ENCODE data around the gene SNTN.

The SNTN gene

DNA sequence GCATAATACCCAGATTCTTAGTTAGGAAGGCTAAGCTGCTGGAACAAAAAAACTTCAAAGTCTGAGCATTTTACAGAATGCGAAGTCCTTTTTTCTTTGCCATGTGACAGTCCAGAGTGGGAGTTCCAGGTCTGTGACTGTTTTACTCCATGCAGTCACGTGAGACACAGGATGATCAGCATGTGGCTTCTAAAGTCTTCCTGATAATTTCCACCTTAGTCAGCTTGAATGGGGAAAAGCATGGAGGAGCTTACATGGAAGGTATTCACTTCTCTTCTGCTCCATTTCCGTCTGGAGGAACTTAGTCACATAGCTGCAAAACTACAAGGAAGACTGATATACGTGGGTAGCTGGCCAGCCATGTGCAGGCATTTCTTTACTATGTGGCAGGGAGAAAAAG is 1.7 kb downstream of the SNTN start:
- no peak overlapping the region for H3K4me2 ChIP-seq (ENCODE audit: insufficient read depth, low read length)
- H3K27me3 ChIP-seq (ENCODE audit: insufficient read depth, low read length, poor library complexity): no peaks in the 10 kb centered on the region
- H4K20me1 ChIP-seq (ENCODE audit: insufficient read depth, low read length): no peaks in the 10 kb centered on the region
- H3K9ac ChIP-seq (ENCODE audit: low read depth, low read length): no peak overlapping the region
- no peak for TF ChIP-seq CTCF (IDR thresholded peaks at IDR 0.05; ENCODE audit: borderline replicate concordance, extremely low read depth, low read length, poor library complexity, severe bottlenecking)
- no peak for TF ChIP-seq EZH2 (IDR thresholded peaks at IDR 0.05; ENCODE audit: borderline replicate concordance, low read depth, low read length, severe bottlenecking)
- H2AFZ ChIP-seq (ENCODE audit: low read depth, low read length): no peak overlapping the region
- H3K4me3 ChIP-seq (ENCODE audit: low read depth in 1 of 2, low read length in 2 of 2): no peak overlapping the region
- no peaks in the 10 kb centered on the region for H3K79me2 ChIP-seq (ENCODE audit: insufficient read depth, low read length)
- no peak for ATAC-seq (ENCODE audit: insufficient read depth, low read depth)
- H3K27ac ChIP-seq (ENCODE audit: low read length): no peak overlapping the region
- no peaks in the 10 kb centered on the region for H3K4me1 ChIP-seq (ENCODE audit: insufficient read depth, low read length)
- no peaks in the 10 kb centered on the region for H3K9me3 ChIP-seq (ENCODE audit: insufficient read depth, low read length, severe bottlenecking)
- no peak for DNase-seq
- H3K36me3 ChIP-seq (ENCODE audit: insufficient read depth, low read length): no peaks in the 10 kb centered on the region

DNA sequence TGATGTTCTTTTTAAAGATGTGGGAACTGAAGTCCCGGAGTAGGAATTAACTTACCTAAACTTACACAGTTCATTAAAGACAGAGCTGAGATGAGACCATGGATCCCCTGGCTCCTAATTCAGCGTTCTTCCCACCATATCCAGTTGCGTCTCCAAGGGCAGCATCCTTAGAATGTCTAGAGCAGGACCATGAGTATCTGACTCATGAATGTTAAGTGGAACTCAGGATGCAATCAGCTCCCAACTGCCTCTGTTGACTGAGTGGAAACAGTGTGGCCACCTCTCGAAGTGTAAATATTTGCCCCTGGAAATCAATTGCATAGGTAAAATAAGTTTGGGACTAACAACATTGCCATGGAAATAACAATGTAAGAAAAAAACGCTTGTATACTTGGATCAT is 2.5 kb downstream of the SNTN start:
- TF ChIP-seq EZH2 (IDR thresholded peaks at IDR 0.05; ENCODE audit: borderline replicate concordance, low read depth, low read length, severe bottlenecking): no peak
- TF ChIP-seq CTCF (IDR thresholded peaks at IDR 0.05; ENCODE audit: borderline replicate concordance, extremely low read depth, low read length, poor library complexity, severe bottlenecking): no peak
- Histone ChIP-seq H2AFZ (ENCODE audit: low read depth, low read length) (no peak overlapping the region), H3K4me2 (ENCODE audit: insufficient read depth, low read length) (no peak overlapping the region), H3K27me3 (ENCODE audit: insufficient read depth, low read length, poor library complexity) (no peaks in the 10 kb centered on the region), H3K4me1 (ENCODE audit: insufficient read depth, low read length) (no peaks in the 10 kb centered on the region), H3K4me3 (ENCODE audit: low read depth in 1 of 2, low read length in 2 of 2) (no peak overlapping the region), H3K9ac (ENCODE audit: low read depth, low read length) (no peak overlapping the region), H3K79me2 (ENCODE audit: insufficient read depth, low read length) (no peaks in the 10 kb centered on the region), H3K27ac (ENCODE audit: low read length) (no peak overlapping the region), H3K36me3 (ENCODE audit: insufficient read depth, low read length) (no peaks in the 10 kb centered on the region), H4K20me1 (ENCODE audit: insufficient read depth, low read length) (no peaks in the 10 kb centered on the region), H3K9me3 (ENCODE audit: insufficient read depth, low read length, severe bottlenecking) (no peaks in the 10 kb centered on the region)
- no peak for ATAC-seq (ENCODE audit: insufficient read depth, low read depth)
- DNase-seq: no peak

DNA sequence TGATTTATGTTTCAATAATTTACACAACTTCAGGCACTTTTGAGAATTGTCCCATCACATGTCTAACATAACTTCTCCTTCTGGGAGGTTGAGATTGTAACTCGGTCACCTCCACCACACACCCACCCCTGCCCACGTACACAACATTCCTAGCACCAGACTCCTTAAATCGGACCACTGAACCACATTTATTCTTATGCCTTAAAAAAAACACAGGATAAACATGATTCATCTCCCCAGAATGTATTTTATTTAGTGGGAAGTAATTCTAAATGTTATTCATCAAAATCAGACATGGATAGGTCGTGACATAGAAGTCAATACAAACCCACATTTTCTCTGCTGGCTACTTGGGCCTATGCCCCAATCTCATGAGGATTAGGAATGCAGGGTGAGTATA is 3.0 kb downstream of the SNTN start:
- no peak for TF ChIP-seq EZH2 (IDR thresholded peaks at IDR 0.05; ENCODE audit: borderline replicate concordance, low read depth, low read length, severe bottlenecking)
- TF ChIP-seq CTCF (IDR thresholded peaks at IDR 0.05; ENCODE audit: borderline replicate concordance, extremely low read depth, low read length, poor library complexity, severe bottlenecking): no peak
- H3K4me3 ChIP-seq (ENCODE audit: low read depth in 1 of 2, low read length in 2 of 2): no peak overlapping the region
- no peak overlapping the region for H3K27ac ChIP-seq (ENCODE audit: low read length)
- no peak for ATAC-seq (ENCODE audit: insufficient read depth, low read depth)
- DNase-seq: no peak
- no peaks in the 10 kb centered on the region for H4K20me1 ChIP-seq (ENCODE audit: insufficient read depth, low read length)
- H3K4me2 ChIP-seq (ENCODE audit: insufficient read depth, low read length): no peak overlapping the region
- no peak overlapping the region for H3K9ac ChIP-seq (ENCODE audit: low read depth, low read length)
- H3K36me3 ChIP-seq (ENCODE audit: insufficient read depth, low read length): no peaks in the 10 kb centered on the region
- H3K27me3 ChIP-seq (ENCODE audit: insufficient read depth, low read length, poor library complexity): no peaks in the 10 kb centered on the region
- H2AFZ ChIP-seq (ENCODE audit: low read depth, low read length): no peak overlapping the region
- H3K79me2 ChIP-seq (ENCODE audit: insufficient read depth, low read length): no peaks in the 10 kb centered on the region
- no peaks in the 10 kb centered on the region for H3K4me1 ChIP-seq (ENCODE audit: insufficient read depth, low read length)
- no peaks in the 10 kb centered on the region for H3K9me3 ChIP-seq (ENCODE audit: insufficient read depth, low read length, severe bottlenecking)

GRCh38 chr3:63656786-63657185 is 4.3 kb downstream of the SNTN start:
- no peaks in the 10 kb centered on the region for H3K27me3 ChIP-seq (ENCODE audit: insufficient read depth, low read length, poor library complexity)
- H3K4me3 ChIP-seq (ENCODE audit: low read depth in 1 of 2, low read length in 2 of 2): no peak overlapping the region
- no peak overlapping the region for H3K4me2 ChIP-seq (ENCODE audit: insufficient read depth, low read length)
- TF ChIP-seq EZH2 (IDR thresholded peaks at IDR 0.05; ENCODE audit: borderline replicate concordance, low read depth, low read length, severe bottlenecking): no peak
- no peak for TF ChIP-seq CTCF (IDR thresholded peaks at IDR 0.05; ENCODE audit: borderline replicate concordance, extremely low read depth, low read length, poor library complexity, severe bottlenecking)
- no peak overlapping the region for H3K27ac ChIP-seq (ENCODE audit: low read length)
- H3K36me3 ChIP-seq (ENCODE audit: insufficient read depth, low read length): no peaks in the 10 kb centered on the region
- H3K4me1 ChIP-seq (ENCODE audit: insufficient read depth, low read length): no peaks in the 10 kb centered on the region
- no peak overlapping the region for H2AFZ ChIP-seq (ENCODE audit: low read depth, low read length)
- DNase-seq: no peak
- H3K79me2 ChIP-seq (ENCODE audit: insufficient read depth, low read length): no peaks in the 10 kb centered on the region
- no peaks in the 10 kb centered on the region for H4K20me1 ChIP-seq (ENCODE audit: insufficient read depth, low read length)
- no peak for ATAC-seq (ENCODE audit: insufficient read depth, low read depth)
- no peaks in the 10 kb centered on the region for H3K9me3 ChIP-seq (ENCODE audit: insufficient read depth, low read length, severe bottlenecking)
- H3K9ac ChIP-seq (ENCODE audit: low read depth, low read length): no peak overlapping the region
